ELR (cell line): ENCODE data around the gene RASSF3.
"Not testable (repeated sequence)": the region's sequence is repeated elsewhere in the genome, so short reads cannot be mapped to it uniquely, and the experiment has no call there.

ENCODE experiments used
- DNase-seq: peaks from one replicate; pipeline ENCODE4 v3.0.0-alpha.2; 2015; ENCODE audit warnings: low read depth

RASSF3 gene

DNA sequence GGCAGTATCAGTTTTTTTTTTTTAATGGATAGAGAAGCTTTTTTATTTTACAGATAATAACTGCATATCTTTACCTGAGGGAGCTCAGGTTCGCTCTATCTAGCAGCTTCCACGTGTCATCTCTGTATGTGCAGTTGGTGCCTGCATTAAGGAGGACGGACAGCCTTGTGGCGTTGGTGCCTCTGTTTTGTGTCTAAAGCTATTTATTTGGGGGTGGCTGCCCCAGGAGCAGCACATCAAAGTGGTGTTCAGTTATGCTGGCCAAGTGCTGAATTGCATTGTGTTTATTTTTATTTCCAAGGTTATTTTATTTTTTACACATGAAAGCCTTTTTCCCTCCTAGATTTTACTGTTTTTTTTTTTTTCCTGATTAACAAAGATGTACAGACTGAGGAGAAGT lies 59.7 kb downstream of the RASSF3 start:
- DNase-seq, result no peak

DNA sequence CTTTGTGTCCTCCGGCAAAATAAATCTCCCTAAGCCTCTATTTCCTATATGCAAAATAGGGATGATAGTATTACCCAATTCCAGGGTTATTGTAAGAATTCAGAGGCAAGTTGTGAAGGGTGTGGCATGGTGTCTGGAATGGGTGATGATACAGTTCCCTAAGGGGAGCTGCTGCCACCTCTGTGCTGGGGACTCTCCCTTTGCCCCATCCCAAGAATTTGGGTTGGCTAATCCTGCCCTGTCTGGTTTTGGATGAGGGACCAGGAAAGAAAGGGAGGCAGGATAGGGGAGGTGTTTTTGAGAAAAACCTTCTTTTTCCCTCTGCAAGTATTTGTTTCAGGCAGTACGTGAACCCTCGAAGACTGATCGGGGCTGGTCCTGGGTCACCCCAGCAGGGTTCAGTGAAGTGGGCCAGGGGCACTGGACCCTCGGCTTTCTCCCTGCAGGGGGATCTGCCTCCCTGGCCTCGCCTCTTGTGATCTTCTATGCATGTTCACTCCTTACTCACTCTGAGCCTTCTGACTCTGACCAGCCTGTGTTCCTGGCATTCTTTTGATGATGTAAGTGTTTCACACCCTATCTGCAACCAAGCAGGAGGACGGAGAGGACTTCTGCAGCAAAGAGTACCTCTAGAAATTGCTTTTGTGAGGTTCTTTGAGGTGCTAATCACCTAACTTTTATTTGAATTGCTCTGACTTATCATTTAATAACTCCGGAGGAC lies 60.8 kb downstream of the RASSF3 start:
- peak; percentile 65 for DNase-seq

DNA sequence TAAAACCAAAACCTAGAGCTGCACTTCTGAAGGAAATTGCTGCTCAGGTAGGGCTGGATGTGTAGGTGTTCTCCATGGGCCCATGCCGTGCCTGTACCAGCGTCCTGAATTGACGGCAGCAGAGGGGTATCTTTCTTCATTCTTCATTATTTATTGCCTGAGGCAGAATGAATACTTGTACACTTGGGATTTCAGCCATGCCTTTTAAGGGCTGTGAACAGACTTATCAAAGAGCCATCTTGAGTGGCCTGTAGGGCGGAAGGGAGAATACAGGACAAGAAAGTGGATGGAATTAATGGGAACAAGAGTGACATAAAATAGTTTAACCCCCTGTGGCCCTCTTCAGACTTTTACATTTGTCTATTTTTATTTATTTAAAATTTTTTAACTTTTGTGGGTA lies 61.4 kb downstream of the RASSF3 start:
- DNase-seq, result no peak

DNA sequence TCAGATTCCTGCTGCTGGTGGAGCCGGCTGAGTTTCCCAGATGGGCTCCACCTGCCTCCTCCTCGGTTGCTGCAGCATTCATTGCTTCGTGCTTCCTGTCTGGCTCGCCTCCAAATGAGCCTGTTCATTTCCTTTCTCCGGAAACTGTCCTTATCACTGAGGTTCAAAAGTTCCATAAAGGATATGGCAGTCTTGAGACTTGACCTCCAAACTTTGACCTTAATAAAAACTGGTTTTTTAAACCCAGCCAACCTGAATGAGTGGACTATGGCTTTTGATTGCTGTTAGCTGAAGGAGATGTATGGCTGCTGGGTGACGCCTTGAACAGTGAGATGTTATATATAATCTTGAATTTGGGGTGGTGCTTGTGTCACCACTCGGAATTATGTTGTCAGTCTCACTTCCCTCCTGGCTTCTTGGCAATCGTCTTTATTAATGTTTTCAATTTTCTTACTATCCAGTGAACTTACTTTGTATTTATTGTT lies 62.7 kb downstream of the RASSF3 start:
- DNase-seq, result peak; percentile 64

DNA sequence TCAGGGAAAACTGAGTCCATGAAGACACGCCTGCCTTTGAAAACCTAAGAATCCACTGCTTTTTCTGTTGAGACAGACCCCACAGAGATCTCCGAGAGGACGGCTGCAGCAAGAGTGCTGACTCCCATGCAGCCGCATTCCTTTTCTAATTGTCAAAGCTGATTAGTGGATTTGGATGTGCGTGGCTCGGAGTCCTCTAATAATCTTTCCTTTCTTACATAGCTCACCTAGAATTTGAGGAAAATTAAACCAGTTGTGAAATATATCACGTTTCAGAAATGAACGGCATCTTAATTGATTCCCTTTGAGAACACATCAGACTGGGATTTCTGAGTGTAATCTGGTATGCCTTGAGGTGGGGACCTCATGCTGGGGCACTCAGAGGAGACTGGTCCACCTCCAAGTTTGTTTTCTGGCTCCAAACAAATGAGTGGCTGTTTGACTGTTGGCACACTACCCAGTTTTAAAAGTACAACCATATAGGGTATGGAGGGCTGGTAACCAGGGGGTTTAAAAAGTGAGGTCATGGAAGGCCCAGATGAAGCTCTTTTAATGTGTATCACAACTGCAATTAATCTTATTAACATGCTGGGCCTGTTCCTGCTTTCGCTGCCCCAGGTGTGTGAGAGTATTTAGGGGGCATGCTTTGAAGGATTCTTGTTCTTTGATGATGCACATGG lies 63.3 kb downstream of the RASSF3 start:
- no peak for DNase-seq

DNA sequence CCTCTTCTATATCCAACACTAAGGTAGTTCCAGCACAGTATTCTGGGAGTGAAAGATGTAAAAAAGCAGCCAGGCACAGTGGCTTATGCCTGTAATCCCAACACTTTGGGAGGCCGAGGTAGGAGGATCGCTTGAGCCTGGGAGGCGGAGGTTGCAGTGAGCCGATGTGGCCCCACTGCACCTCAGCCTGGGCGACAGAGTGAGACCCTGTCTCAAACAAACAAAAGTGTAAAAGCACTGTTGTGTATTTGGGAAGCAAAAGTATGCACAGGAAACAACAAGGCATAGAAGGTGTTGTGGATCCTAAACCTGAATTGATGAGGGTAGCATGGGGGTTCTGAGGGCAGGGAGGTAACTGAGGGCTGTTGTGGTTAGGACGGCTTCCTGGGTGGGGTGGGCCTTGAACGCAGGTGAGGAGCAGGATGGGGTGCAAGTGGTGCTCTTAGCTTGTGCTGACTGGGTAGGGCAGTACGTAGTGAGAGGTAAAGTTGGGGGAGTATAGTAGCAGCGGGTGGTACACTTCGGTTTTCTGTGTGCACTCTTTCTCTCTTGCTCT lies 64.2 kb downstream of the RASSF3 start:
- DNase-seq, result no peak

DNA sequence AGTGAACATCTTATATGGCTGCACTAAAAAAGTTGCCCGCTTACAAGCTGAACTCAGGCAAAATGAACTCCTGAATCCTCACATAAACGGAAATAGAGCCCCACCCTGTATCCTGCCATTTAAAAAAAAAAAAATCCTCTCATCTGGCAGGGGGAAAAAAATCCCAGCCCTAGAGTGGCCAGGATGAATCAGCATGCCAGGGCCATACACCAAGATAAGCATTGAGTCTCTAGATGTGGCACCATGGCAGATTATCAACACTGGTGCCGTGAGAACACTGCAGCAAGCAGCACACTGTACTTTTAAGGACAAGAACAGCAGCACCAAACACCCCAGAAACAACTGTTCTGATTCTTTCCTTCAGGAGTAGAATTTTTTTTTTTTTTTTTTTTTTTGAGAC lies 65.5 kb downstream of the RASSF3 start:
- DNase-seq, result peak; percentile 52

DNA sequence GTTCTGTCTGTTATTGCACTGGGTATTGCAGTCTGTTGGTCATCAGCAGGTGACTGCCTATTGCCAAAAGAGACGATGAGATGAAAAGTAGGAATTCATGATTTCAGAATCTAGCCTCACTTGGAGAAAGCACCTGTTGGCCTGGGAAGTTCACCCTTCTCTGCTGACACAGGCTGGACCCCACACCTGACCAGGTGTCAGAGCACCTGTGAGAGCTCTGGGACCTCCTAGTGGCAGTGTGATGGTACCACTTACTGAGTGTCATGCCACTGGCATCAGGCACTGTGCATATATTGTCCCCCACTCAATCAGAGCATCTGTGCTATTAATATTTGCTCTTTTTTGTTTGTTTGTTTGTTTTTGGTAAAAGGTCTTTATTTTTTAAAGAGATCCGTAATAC lies 68.0 kb downstream of the RASSF3 start:
- DNase-seq, result no peak

DNA sequence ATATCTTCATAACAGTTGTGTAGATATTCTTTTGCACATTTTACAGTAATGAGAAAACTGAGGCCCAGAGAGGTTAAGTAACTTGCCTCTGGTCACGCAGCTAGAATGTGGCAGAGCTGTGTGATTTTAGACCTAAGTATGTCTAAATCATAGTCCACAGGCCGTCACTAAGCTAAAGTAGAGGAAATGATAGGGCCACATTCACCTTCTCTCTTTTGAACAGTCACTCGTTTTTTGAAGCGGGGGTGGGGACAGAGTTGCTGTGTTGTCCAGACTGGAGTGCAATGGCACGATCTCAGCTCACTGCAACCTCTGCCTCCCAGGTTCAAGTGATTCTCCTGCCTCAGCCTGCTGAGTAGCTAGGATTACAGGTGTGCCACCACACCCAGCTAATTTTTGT lies 68.5 kb downstream of the RASSF3 start:
- no peak for DNase-seq

DNA sequence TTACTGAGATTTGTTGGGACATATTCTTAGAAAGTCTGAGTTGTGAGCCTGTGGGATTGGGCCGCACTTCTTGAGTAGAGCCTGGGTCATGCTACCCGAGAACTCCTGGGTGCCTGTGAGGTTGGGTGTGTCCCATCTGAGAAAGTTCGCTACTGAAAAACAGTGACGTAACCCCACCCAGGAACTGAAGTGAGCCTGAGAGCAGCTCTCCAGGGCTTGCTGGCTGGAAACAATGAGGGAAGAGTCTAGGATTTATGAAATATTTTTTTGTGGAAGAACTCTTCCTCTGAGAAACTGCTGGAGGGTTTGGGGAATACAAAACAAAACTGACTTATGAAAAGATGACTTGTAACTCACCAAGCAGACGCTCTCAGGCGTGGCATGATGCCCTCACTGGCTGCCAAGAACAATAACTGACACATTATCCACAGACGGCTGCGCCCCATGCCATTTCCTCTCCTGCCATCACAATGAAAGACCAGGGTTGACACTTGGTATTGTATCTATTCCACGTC lies 69.2 kb downstream of the RASSF3 start:
- DNase-seq, result peak; percentile 18

DNA sequence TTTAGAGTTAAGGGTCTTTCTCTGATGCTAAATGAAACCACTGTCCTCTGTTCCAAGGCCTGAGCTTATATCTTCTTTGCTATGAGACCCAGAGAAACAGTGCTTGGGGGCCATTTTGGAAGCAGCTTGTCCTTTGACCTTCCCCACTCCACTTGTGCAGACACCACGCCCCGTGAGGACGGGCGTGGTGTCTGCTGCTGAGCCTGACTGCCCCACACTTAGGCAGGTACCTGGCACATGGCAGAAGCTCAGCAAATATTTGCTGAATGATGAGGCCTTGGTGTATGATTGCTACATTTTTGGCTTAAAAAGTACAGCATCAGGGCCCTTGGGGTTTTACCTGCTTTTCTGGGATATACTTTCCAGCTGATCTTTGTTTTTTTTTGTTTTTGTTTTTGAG lies 69.9 kb downstream of the RASSF3 start:
- no peak for DNase-seq

DNA sequence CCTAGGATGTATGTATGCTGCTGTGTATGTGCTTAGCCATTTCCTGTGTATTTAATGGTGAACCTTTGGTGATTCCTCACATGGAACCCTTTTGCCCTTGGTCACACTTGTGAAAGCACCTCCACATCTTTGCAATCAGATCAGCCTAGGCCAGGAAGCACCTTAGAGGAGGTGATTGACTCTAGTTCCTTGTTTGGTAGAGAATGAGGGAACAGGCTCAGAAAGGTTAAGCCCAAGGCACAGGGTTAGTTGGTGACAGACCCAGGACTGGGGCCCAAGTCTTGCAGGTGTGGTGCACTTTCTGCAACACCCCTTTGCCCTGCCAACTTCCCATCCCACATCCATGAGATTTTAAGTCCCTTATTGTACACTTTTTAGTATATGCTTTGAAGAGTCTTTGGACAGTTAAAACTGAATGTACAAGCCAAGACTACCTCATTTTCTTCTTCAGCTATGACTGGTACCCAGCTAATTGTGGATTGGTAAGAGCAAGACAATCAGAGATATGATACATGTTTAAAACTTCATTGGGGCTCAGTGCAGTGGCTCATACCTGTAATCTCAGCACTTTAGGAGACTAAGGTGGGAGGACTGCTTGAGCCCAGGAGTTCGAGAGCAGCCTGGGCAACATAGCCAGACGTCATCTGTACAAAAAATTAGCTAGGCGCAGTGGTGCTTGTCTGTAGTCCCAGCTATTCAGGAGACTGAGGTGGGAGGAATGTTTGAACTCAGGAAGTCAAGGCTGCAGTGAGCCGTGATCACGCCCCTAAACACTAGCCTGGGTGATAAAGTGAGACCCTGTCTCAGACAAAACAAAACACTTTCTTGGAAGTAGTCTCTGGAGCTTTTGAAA lies 71.1 kb downstream of the RASSF3 start:
- no peak for DNase-seq

DNA sequence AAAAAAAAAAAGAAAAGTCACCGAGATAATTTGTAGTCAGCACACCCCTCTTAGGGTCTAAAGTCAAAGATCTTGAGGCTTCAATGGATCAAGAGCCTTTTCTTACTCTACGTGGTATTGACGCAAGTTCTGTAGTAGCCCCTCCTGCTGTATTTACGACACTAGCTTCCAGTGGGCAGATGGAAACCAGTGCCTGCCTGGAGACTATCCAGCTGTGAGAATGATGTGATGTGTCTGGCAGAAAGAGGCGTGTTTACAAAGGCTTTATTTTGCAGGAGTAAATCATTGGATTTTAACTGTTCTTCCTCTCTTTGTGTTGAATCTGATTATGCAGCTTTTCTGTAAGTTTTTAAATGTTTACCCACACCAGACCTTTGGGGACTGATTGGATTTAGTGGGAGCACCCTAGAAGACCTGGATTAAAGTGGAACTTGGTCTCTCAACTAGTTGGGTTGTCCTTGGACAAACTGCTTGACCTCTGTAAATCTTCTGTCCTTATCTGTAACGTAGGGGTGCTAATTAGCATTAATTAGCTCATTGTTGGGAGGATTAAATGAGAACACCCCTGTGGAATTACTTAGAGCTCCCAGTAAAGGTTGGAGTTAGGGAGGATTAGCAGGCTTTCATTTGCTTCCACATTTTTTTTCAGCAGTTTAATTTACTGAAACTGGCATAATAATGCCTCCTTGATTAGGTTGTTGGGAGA lies 72.4 kb downstream of the RASSF3 start:
- DNase-seq, result no peak

DNA sequence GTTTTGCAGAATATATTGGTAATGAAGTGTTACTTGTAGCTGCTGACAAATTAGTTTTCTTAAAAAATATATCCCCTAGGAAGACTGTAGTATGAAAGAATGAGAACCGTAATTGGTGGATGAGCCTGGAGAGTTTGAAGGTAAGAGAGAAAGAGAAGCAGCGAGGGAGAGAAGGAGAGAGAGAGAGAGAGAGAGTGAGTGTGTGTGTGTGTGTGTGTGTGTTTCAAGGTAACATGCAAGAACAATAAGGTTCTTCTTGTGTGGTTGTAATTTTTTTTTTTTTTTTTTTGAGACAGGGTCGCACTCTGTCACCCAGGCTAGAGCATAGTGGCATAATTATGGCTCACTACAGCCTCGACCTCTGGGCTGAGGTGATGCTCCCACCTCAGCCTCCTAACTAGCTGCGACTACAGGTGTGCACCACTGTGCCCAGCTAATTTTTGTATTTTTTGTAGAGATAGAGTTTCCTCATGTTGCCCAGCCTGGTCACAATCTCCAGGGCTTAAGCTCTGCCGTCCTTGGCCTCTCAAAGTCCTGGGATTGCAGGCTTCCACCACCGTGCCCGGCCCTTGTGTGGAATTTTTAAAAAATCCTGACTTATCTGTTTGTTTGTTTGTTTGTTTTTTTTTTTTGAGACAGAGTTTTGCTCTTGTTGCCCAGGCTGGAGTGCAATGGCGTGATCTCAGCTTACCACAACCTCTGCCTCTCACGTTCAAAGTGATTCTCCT lies 73.7 kb downstream of the RASSF3 start:
- DNase-seq, result no peak

DNA sequence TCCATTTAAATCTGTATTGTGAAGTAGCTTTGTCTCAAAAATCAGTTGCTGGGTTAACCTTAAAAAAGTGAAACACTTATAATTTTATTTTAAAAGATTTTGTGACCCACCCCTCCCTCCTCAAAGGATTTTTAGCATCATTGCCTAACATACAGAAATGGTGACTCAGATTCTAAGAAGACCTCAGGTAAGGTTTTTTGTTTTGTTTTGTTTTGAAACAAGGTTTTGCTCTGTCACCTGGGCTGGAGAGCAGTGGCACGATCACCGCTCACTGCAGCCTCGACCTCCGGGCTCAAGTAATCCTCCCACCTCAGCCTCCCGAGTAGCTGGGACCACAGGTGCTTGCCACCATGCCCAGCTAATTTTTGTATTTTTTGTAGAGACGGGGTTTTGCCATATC lies 74.8 kb downstream of the RASSF3 start:
- DNase-seq, result no peak

DNA sequence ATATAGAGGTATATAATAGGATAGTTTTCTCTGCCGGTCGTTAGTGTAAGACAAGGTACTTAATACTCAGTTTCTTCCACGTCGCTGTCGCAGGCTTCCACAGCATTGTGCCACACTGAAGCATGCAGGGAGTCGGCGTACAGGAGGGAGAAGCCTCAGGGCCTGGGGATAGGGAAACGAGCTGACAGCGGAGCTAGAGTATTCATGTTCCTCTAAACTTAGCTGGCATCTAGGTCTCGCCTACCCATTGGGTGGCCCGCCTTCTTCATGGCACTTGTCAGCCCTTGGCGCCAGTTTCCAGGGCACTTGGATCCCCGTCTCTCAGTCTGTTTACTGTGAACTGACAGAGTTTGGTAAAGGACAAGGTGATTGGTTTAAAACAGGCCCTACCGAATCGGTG lies 75.3 kb downstream of the RASSF3 start:
- DNase-seq, result no peak

DNA sequence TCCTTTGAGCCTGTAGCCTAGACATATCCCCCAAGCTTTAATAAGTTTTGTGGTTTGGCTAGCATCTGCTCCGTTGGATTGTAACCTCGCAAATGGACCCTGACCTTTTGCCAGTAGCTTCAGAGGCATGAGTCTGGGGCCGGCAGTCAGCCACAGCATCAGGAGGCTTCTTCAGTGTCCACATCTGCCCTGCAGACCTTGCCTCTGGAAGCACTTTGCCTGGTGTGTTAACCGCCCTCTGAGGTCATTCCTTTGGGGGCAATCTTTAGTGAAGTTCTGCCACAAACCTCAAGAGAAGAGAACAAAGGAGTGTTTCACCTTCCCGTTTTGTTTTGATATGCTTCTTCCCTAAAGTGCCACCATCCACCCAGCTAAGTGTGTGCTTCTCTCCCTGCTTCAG lies 77.5 kb downstream of the RASSF3 start:
- DNase-seq, result no peak

DNA sequence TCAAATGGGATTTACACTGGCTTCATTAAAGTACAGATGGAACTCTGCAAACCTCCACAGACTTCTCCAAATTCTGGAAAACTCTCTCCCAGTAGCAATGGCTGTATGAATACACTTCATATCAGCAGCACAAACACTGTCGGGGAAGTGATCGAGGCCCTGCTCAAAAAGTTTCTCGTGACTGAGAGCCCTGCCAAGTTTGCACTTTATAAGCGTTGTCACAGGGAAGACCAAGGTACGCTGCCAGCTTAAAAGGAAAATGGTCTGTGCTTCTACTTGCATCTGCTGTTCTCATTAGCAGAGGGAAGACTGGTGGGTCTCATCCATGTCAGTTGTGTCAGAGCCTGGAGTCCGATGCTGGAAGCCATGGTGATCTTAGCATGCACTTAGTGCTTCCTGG lies 77.9 kb downstream of the RASSF3 start:
- DNase-seq, result no peak

DNA sequence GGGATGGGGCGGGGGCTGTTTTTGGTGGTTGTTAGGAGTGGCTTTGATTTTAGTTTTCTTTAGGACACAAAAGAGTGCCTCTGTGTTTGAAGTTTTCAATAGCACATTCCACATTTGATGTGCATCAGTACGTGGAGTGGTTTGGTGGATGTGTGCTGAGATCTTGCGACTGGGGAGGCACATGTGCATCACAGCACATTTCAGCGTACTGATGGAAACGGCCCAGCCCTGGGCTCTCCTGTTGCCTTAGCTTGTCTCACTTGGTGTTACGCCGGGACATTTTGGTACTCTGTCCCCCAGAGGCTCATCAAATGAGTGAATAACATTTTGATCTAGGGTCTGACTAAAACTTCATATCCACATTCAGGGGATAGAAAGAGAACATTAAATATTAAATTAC lies 78.4 kb downstream of the RASSF3 start:
- DNase-seq, result no peak

DNA sequence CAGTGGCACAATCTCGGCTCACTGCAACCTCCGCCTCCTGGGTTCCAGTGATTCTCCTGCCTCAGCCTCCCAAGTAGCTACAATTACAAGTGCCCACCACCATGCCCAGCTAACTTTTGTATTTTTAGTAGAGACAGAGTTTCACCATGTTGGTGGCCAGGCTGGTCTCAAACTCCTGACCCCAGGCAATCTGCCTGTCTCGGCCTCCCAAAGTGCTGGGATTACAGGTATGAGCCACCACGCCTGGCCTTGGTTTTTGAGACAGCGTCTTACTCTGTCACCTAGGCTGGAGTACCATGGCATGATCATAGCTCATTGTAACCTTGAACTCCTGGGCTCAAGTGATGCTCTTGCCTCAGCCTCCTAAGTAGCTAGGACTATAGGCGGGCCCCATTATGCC lies 79.9 kb downstream of the RASSF3 start:
- DNase-seq, result not testable (repeated sequence)

DNA sequence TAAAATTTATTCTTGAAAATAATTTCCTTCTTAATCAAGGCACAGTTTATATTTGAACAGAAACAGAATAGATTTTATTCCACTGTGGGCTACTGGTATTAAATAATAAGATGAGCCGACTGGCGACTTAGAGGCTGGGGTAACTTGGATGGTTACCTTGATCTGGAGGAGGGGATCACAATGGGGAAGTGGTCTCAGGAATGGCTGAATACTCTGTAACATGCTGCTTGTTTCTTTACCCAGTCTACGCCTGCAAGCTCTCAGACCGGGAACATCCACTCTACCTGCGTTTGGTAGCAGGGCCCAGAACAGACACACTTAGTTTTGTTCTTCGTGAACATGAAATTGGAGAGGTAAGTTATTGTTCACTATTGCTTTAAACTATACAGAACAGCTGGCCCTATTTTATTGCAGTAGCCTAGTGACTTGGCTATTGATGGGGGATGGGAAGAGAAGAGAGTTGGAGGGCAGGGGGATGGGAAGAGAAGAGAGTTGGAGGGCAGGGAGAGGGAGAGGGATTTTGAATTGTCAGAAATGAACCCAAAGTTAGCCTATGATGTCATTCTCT lies 81.0 kb downstream of the RASSF3 start:
- DNase-seq, result no peak
